Measurements from ENCODE around the gene KLHL36.

KLHL36 gene

GRCh38 chr16:84647828-84648594 is at the start of gene KLHL36:
Gene KLHL36 (plus strand): TSS chr16:84648511. CDS start chr16:84650868, 2,357 bp downstream.
- DNase-seq = no peak

GRCh38 chr16:84599521-84600202 is 48.6 kb upstream of the KLHL36 start:
- no peak for DNase-seq

GRCh38 chr16:84600343-84601229 is 47.7 kb upstream of the KLHL36 start:
- no peak for DNase-seq

- no peak for DNase-seq
These were observed 45.0 kb upstream of the KLHL36 start for GRCh38 chr16:84603140-84603816.

GRCh38 chr16:84603940-84604339 is 44.4 kb upstream of the KLHL36 start:
- no peak for DNase-seq

GRCh38 chr16:84604477-84605013 is 43.8 kb upstream of the KLHL36 start:
- DNase-seq = no peak

GRCh38 chr16:84605339-84605848 is 42.9 kb upstream of the KLHL36 start:
- DNase-seq = no peak

GRCh38 chr16:84606081-84606875 is 42.0 kb upstream of the KLHL36 start:
- DNase-seq = no peak

- DNase-seq = no peak
These were observed 41.2 kb upstream of the KLHL36 start for GRCh38 chr16:84607061-84607460.

- no peak for DNase-seq
These were observed 40.6 kb upstream of the KLHL36 start for GRCh38 chr16:84607694-84608093.

GRCh38 chr16:84608282-84608681 is 40.0 kb upstream of the KLHL36 start:
- DNase-seq = no peak

GRCh38 chr16:84609563-84610177 is 38.6 kb upstream of the KLHL36 start:
- no peak for DNase-seq

GRCh38 chr16:84610376-84610775 is 37.9 kb upstream of the KLHL36 start:
- DNase-seq = no peak

GRCh38 chr16:84611041-84611440 is 37.3 kb upstream of the KLHL36 start:
- DNase-seq = no peak

GRCh38 chr16:84612686-84613085 is 35.6 kb upstream of the KLHL36 start:
- DNase-seq = no peak

- no peak for DNase-seq
These were observed 34.8 kb upstream of the KLHL36 start for GRCh38 chr16:84613408-84614072.

GRCh38 chr16:84614073-84614459 is 34.2 kb upstream of the KLHL36 start:
- no peak for DNase-seq

GRCh38 chr16:84614623-84614967 is 33.7 kb upstream of the KLHL36 start:
- DNase-seq = no peak

GRCh38 chr16:84614968-84615813 is 33.1 kb upstream of the KLHL36 start:
- no peak for DNase-seq

GRCh38 chr16:84616515-84616914 is 31.8 kb upstream of the KLHL36 start:
- no peak for DNase-seq

Measured in NCI-H2107 (cell line).